Uterus (tissue), 2 donors: Measurements from ENCODE around the gene MAT2A.

ENCODE experiments used
- POLR2A ChIP-seq, 2 donors: fragments of 450-650 bp; IDR thresholded peaks; one replicate each; pipeline ENCODE4 v1.6.1; 2016; ENCODE audit warnings: antibody characterized with exemption in 2 of 2, mild to moderate bottlenecking in 1 of 2, moderate library complexity in 1 of 2
- TF ChIP-seq, protein P1 (sequence below), 4 experiments: fragments of 200-600 bp in 2 of 4; fragments of 450-650 bp in 2 of 4; sonication (generic) in 2 of 4; IDR thresholded peaks; one replicate each; pipeline ENCODE4 v1.5.1; 2016 to 2019; ENCODE audit warnings: antibody characterized with exemption in 4 of 4, mild to moderate bottlenecking in 2 of 4, moderate library complexity in 1 of 4

DNA sequence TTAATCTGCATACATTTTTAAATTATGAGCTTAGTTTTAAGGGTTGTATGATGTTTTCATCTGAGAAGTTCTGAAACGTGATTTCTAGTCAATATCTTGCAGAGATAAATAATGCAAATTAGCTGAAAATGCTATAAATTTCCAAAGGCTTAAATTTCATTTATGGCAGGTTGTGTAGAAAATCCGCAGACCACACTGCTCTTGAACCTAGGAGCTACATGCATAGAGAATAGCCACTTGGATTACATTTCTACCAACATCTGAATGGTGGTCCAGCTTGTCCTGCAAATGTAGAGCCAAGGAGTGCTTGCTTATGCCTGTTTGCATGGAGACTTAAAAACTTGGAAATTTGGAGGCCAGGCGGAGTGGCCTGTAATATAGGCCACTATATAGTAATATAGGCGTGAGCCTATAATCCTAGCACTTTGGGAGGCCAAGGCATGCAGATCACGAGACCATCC, 6.8 kb downstream of the MAT2A start:
- TF ChIP-seq, protein P1, sequence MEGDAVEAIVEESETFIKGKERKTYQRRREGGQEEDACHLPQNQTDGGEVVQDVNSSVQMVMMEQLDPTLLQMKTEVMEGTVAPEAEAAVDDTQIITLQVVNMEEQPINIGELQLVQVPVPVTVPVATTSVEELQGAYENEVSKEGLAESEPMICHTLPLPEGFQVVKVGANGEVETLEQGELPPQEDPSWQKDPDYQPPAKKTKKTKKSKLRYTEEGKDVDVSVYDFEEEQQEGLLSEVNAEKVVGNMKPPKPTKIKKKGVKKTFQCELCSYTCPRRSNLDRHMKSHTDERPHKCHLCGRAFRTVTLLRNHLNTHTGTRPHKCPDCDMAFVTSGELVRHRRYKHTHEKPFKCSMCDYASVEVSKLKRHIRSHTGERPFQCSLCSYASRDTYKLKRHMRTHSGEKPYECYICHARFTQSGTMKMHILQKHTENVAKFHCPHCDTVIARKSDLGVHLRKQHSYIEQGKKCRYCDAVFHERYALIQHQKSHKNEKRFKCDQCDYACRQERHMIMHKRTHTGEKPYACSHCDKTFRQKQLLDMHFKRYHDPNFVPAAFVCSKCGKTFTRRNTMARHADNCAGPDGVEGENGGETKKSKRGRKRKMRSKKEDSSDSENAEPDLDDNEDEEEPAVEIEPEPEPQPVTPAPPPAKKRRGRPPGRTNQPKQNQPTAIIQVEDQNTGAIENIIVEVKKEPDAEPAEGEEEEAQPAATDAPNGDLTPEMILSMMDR (IDR thresholded peaks at IDR 0.05), result no peak
- TF ChIP-seq POLR2A (IDR thresholded peaks at IDR 0.05), result no peak
